GM20000 (cell line): Measurements from ENCODE around the gene APPL1.

Experiments
- DNase-seq: peaks from one replicate; pipeline ENCODE4 v3.0.0; 2012; ENCODE audit warnings: low spot score
- TF ChIP-seq, protein P1 (sequence below): IDR thresholded peaks from 2 replicates; pipeline ENCODE4 v1.5.1; 2012; ENCODE audit warnings: mild to moderate bottlenecking, control low read depth; ENCODE audit errors: extremely low read depth, missing control alignments

The APPL1 gene

DNA sequence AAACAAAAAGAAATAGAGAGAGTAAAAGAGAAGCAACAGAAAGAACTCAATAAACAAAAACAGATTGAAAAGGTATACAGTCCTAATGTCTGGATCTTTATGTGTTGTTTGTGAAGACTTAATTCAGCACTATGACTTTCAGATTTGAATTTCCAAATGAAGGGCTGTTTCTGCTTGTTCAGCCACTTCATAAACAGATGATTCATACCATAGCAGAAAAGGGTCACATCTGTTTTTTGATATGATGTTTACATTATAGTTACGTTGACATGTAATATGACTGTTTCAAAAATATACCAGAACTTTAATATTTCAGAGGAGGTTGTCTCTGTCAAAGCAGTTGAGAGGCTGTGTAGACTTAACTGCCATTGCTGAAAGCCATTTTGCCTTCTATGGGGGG, 40.9 kb downstream of the APPL1 start:
- DNase-seq, result no peak
- TF ChIP-seq, protein P1, sequence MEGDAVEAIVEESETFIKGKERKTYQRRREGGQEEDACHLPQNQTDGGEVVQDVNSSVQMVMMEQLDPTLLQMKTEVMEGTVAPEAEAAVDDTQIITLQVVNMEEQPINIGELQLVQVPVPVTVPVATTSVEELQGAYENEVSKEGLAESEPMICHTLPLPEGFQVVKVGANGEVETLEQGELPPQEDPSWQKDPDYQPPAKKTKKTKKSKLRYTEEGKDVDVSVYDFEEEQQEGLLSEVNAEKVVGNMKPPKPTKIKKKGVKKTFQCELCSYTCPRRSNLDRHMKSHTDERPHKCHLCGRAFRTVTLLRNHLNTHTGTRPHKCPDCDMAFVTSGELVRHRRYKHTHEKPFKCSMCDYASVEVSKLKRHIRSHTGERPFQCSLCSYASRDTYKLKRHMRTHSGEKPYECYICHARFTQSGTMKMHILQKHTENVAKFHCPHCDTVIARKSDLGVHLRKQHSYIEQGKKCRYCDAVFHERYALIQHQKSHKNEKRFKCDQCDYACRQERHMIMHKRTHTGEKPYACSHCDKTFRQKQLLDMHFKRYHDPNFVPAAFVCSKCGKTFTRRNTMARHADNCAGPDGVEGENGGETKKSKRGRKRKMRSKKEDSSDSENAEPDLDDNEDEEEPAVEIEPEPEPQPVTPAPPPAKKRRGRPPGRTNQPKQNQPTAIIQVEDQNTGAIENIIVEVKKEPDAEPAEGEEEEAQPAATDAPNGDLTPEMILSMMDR, result no peak

DNA sequence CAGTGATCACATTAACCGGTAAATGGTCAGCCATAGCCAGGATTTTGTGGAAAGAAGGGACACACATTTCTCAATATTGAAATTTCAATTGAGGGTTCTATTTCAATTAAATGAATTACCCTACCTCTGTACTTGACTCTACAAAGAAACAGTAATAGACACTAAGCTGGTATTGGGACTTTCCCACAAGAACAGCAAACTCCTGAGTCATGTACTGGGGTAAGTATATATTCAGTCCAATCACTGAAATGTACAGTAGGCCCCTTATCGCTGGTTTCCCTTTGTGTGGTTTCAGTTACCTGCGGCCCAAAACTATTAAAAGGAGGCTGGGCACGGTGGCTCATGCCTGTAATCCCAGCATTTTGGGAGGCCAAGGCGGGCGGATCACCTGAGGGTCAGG, 47.3 kb downstream of the APPL1 start:
- no peak for DNase-seq

DNA sequence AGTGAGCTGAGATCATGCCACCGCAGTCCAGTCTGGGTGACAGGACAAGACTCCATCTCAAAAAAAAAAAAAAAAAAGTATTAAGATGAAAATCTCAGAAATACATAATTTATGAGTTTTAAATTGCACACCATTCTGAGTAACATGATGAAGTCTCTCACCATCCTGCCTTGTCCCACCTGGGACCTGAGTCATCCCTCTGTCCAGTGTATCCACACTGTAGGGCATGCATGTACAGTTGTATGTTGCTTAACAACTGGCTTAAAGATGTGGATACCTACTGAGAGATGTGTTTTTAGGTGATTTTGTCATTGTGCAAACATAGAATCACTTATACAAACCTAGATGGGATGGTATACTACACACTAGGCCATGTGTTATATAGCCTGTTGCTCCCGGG, 47.9 kb downstream of the APPL1 start:
- DNase-seq, result no peak
- TF ChIP-seq, protein P1, result no peak

More for the DNA sequence above, 47.3 kb downstream of the APPL1 start:
- TF ChIP-seq, protein P1, result no peak

DNA sequence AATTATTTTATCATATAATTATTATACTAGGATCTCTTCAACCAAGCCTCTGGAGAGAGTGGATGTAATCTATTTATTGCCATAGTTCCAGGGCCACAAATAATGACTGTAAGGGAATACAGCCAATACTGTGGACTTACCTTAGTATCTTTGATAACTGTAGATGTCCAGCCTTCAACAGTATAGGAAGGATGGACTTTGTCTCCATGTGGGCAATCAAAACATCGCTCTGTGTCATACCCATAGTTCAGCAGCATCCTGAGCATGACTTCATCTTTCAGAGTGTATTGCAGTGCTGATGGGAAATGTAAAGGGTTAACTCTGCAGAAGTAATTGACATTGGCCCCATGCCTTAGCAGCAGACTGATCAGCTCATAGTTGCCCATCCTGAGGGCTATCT, 50.7 kb downstream of the APPL1 start:
- DNase-seq, result no peak
- TF ChIP-seq, protein P1, result no peak

DNA sequence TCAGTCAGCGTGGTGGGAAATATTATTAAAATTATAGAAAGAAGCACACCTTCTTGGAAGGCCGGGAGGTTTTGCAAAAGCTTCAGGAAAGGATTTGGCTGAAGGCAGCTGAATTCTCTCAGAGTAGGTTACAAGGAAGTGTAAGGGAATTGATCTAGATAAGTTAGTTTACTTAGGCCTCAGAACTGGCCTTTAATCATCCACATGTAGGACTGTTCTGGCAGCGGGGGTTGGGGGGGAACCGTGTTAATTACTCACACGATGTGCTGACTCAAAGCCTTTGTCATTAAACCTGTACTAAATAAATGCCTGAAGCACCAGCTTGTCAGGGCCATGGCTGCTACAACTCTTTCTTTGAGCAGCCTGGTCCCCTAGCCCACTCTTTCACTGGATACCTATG, 52.2 kb downstream of the APPL1 start:
- TF ChIP-seq, protein P1, result no peak
- DNase-seq, result no peak

DNA sequence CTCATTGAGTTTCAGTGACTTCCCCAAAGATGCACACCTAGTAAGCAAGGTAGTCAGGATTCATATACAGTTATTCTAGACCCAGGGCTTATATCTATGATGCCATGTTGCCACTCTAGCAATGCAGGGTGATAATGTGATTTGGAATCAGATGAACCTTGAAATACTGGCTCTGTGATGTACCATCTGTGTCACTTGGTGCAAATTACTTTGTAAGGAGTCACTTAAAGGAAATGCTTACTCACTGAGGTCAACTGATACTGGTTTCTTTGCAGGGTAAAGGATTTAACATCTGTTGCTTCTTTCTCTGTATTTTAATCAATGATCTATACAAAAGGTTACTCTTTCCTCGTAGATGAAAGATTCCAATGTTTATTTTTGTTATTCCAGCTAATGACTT, 54.2 kb downstream of the APPL1 start:
- no peak for DNase-seq
- TF ChIP-seq, protein P1, result no peak

DNA sequence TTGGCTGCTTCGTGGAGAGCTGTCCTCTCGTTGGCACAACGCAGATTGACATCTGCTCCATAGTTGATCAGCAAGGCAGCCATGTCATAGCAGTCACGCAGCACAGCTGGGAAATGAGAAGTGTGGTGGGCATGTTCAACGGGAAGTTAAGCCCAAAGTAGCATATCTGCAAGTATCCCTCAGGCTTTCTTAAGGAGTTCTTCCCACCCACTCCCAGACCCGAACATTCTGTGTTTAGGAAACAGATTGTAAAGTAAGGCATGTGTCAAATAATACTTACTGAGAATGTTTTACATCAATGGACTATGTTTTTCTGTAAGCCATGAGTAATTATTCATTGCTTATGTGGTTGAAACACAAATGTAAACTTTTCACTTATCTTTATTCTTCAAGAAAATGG, 55.8 kb downstream of the APPL1 start:
- no peak for DNase-seq
- TF ChIP-seq, protein P1, result no peak
